Raji (cell line): ENCODE results near the gene SMTN.

Experiments
- POLR2A ChIP-seq: IDR thresholded peaks from 2 replicates; pipeline ENCODE4 v1.6.1; 2011; ENCODE audit warnings: low read depth, low read length, control low read depth; ENCODE audit not compliant: insufficient read depth

SMTN gene

GRCh38 chr22:31056986-31057599 is 24.0 kb upstream of the SMTN start:
- no peak for TF ChIP-seq POLR2A

- no peak for TF ChIP-seq POLR2A
Measured at GRCh38 chr22:31062566-31063230, 18.4 kb upstream of the SMTN start.

- TF ChIP-seq POLR2A = no peak
Measured at GRCh38 chr22:31064369-31064768, 16.7 kb upstream of the SMTN start.

- TF ChIP-seq POLR2A = no peak
Measured at GRCh38 chr22:31068970-31069369, 12.1 kb upstream of the SMTN start.

GRCh38 chr22:31075961-31076360 is 5.2 kb upstream of the SMTN start:
- no peak for TF ChIP-seq POLR2A

GRCh38 chr22:31077681-31078080 is 3.4 kb upstream of the SMTN start:
- TF ChIP-seq POLR2A = no peak

- TF ChIP-seq POLR2A = no peak
Measured at GRCh38 chr22:31079095-31079642, 1.9 kb upstream of the SMTN start.

- no peak for TF ChIP-seq POLR2A
Measured at GRCh38 chr22:31080164-31080847, 812 bp upstream of the SMTN start.

GRCh38 chr22:31081963-31082605 is 966 bp downstream of the SMTN start:
- TF ChIP-seq POLR2A = no peak

GRCh38 chr22:31082606-31083376 is 1.7 kb downstream of the SMTN start:
- TF ChIP-seq POLR2A = peak; percentile 32

- no peak for TF ChIP-seq POLR2A
Measured at GRCh38 chr22:31083377-31083768, 2.3 kb downstream of the SMTN start.

- no peak; the same call in 1 of the 2 replicates for TF ChIP-seq POLR2A
Measured at GRCh38 chr22:31083923-31084810, 3.0 kb downstream of the SMTN start.

- peak; percentile 81 for TF ChIP-seq POLR2A
Measured at GRCh38 chr22:31084811-31085492, 3.8 kb downstream of the SMTN start.
